Measurements from ENCODE around the gene TMEM117. TPM values are rescaled to one million over a fixed set of nuclear protein-coding genes. Genes with fewer than 3 reads are reported as not detected.

The TMEM117 gene
- 20.0 TPM for total RNA-seq

GRCh38 chr12:43835656-43836474, at the start of gene TMEM117:
Gene TMEM117, plus strand, starts transcription at chr12:43836081.

GRCh38 chr12:43805860-43806736, 29.8 kb upstream of the TMEM117 start, which contains the start of gene TWF1:
Gene TWF1, minus strand, starts transcription at chr12:43806317. Its CDS starts 72 bp downstream, at chr12:43806245.

Other genes with a start within 250 kb of the TMEM117 start
- gene PUS7L, start 77.3 kb upstream of the TMEM117 start, total RNA-seq = 18.3 TPM
- gene IRAK4, start 77.1 kb upstream of the TMEM117 start, total RNA-seq = 11.4 TPM
- gene TWF1, start 29.8 kb upstream of the TMEM117 start, total RNA-seq = 46.7 TPM